Measurements from ENCODE around the gene ACAP2.

The ACAP2 gene

DNA sequence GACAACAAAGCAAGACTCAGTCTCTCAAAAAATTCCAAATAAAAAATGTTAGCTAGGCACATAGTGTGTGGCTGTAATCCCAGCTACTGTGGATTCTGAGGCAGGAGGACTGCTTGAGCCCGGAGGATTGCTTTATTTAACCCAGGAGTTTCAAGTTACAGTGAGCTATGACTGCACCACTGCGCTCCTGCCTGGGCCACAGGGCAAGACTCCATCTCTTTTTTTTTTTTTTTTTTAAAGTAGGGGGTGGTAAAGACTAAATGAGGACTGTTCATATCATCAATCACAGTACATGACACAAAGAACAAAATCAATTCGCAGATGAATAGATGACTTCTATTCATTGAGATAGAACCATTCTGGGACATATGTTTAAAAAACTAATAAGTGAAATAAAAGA lies 48.1 kb downstream of the ACAP2 start:
- no peak for TF ChIP-seq CTCF (IDR thresholded peaks at IDR 0.05; ENCODE audit: insufficient read depth, low read depth, low read length, missing control alignments)
- H3K4me3 ChIP-seq (ENCODE audit: low read length) = no peak overlapping the region
- no peak for DNase-seq (ENCODE audit: low read depth)

- no peak overlapping the region for H3K4me3 ChIP-seq (ENCODE audit: low read length)
- no peak for DNase-seq (ENCODE audit: low read depth)
- no peak for TF ChIP-seq CTCF (IDR thresholded peaks at IDR 0.05; ENCODE audit: insufficient read depth, low read depth, low read length, missing control alignments)
Measured at GRCh38 chr3:195394024-195394423, 48.8 kb downstream of the ACAP2 start.

DNA sequence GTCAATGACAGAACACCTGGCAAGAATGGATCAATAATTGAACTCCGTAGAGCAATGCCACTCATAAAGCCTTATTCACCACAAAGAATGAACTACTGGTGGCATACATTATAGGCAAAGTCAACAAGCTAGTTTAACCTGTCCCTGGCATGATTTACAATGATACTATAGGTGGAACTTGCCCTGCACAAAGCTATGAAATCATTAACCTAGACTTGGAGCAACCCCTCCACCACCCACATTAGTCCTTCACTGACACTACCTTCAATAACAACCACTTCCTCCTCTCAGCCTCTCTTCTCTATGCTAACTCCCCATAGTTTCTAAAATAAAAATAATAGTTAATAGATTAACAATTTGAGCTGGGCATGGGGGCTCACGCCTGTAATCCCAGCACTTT lies 54.4 kb downstream of the ACAP2 start:
- no peak for TF ChIP-seq CTCF (IDR thresholded peaks at IDR 0.05; ENCODE audit: insufficient read depth, low read depth, low read length, missing control alignments)
- H3K4me3 ChIP-seq (ENCODE audit: low read length) = no peak overlapping the region
- DNase-seq (ENCODE audit: low read depth) = peak; percentile 65

DNA sequence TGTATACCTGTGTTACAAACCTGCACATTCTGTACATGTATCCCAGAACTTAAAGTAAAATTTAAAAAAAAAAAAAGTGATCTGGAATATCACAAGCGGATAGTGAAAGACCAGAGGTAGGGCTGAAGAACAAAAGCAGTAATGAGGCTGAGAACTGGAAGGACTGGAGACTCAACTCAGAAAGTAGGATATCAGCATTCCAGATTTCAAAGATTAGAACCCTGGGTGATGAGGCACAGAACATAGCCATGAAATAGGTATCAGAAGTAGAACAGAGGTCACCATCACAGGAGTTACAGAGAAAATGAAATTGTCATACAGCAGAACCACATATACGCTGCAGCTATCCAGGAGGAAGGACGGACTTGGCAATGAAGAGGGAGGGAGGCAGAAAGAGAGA lies 56.1 kb downstream of the ACAP2 start:
- H3K4me3 ChIP-seq (ENCODE audit: low read length) = no peak overlapping the region
- TF ChIP-seq CTCF (IDR thresholded peaks at IDR 0.05; ENCODE audit: insufficient read depth, low read depth, low read length, missing control alignments) = no peak

DNA sequence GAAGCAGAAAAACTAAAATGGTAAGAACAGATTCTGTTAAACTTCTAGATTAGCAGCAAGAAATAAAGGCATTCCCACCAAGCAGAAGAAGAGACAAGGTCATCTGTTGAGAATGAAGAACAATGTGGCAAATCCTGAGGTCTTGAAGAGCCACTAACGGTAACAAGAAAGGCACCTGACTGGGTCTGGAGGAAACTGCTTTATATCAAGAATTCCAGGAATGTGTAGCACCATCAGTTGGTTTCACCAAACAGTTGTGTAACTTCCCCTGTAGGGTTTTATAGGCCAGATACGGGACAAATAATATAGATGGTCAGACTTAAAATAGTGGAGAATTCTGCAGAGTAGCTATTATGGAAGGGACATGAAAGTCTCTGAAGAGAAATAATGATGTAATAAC lies 57.3 kb downstream of the ACAP2 start:
- peak; percentile 18 for DNase-seq (ENCODE audit: low read depth)
- no peak overlapping the region for H3K4me3 ChIP-seq (ENCODE audit: low read length)
- no peak for TF ChIP-seq CTCF (IDR thresholded peaks at IDR 0.05; ENCODE audit: insufficient read depth, low read depth, low read length, missing control alignments)

More for the DNA sequence above, 56.1 kb downstream of the ACAP2 start:
- no peak for DNase-seq (ENCODE audit: low read depth)

- no peak for DNase-seq (ENCODE audit: low read depth)
- TF ChIP-seq CTCF (IDR thresholded peaks at IDR 0.05; ENCODE audit: insufficient read depth, low read depth, low read length, missing control alignments) = no peak
- no peak overlapping the region for H3K4me3 ChIP-seq (ENCODE audit: low read length)
Measured at GRCh38 chr3:195384952-195385351, 57.9 kb downstream of the ACAP2 start.

GRCh38 chr3:195372220-195372619 lies 70.6 kb downstream of the ACAP2 start:
- H3K4me3 ChIP-seq (ENCODE audit: low read length) = no peak overlapping the region
- TF ChIP-seq CTCF (IDR thresholded peaks at IDR 0.05; ENCODE audit: insufficient read depth, low read depth, low read length, missing control alignments) = no peak
- peak; percentile 83 for DNase-seq (ENCODE audit: low read depth)

Measured in epithelial cell of esophagus (primary cell).